HG03064 (cell line): ENCODE data around the gene UXS1.

Experiments
- ATAC-seq: cut with Tn5 transposase; IDR thresholded peaks from one replicate; pipeline ENCODE4 v1.9.1; 2021; ENCODE audit warnings: low read depth; ENCODE audit not compliant: unreplicated experiment

Gene UXS1

GRCh38 chr2:106054880-106055655 lies 139.0 kb downstream of the UXS1 start:
- no peak for ATAC-seq

DNA sequence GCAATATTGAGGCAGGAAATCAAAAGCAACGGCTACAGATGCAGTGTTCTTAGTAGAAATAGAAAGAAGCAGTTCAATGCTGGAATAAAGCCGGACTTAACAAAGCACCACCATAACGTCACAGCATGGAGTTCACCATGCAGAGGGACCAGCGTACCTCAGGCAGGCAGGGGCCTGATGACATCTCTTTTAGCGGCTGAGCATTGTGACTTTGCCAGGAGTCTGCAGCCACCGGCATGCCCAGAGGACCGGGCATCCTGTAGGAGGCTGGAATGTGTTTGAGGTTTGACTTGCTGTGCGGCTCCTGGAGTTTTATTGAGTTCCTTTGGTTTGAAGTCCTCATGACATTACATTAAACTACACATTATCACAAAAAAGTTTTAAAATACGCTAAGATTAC lies 139.8 kb downstream of the UXS1 start:
- ATAC-seq, result no peak

GRCh38 chr2:106053581-106053980 lies 140.5 kb downstream of the UXS1 start:
- no peak for ATAC-seq

DNA sequence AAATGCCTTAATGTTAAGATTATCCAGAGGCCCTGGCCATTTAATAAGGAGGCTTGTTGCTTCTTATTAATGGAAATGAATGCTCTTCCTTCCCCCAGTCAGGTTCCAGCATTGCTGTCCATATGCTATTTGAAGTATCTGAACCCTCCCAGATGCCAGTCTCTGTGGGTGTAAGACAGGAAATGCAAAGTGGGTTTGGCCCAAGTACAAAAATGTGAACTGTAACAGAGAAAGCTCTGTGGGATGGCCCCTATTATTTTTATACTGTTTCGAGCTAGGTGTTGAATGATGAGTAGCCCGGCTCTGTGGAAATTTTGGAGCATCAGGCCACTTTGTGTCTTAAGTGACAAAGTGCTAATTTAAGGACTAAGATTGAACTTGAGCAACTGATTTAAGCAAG lies 141.0 kb downstream of the UXS1 start:
- no peak for ATAC-seq

- no peak for ATAC-seq
These were observed 149.2 kb downstream of the UXS1 start for GRCh38 chr2:106044859-106045258.

DNA sequence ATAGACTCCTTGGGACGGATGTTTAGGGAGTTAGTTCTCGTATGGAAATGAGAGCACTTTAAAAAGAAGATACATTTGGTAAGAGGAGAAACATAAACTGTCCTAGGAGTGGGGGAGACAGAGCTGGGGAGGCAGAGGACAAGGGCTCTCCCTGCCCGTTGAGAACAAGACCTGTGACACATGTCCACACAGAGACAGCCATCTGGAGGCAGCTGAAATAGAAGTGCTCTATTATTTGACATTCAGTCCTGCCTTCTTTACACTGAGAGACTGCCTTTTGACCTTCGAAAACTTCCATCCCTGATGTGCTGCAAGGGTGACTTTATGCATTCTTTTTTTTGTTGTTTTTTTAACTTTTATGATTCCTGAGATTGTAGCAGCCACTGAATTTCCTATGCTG lies 150.1 kb downstream of the UXS1 start:
- no peak for ATAC-seq
